CD14-positive monocyte (primary cell): ENCODE results near the gene CCL8. TPM values are rescaled to one million over a fixed set of nuclear protein-coding genes. Genes with fewer than 3 reads are reported as not detected.
A peak's percentile ranks its signal among the peaks of the same experiment; 100 is the strongest.

Source experiments
- DNase-seq, 3 donors: peaks; one replicate each; pipeline ENCODE4 v3.0.0-alpha.2; 2011 to 2022
- H2AFZ ChIP-seq: 2 replicates; pipeline ENCODE4 v1.6.0; 2012; ENCODE audit warnings: mild to moderate bottlenecking, low read depth, low read length, inconsistent platforms; ENCODE audit not compliant: insufficient read depth, poor library complexity, severe bottlenecking
- H3K27ac ChIP-seq, 2 donors: 1 replicate in 1 of 2; 2 replicates in 1 of 2; pipeline ENCODE4 v1.5.1; 2012 to 2013; ENCODE audit warnings: low read length in 2 of 2, control low read depth in 1 of 2, inconsistent platforms in 1 of 2, low read depth in 1 of 2, mild to moderate bottlenecking in 1 of 2
- H3K27me3 ChIP-seq, 2 donors: one replicate each; pipeline versions ENCODE4 v1.6.0 to v1.6.1; 2011 to 2013; ENCODE audit warnings: low read length in 2 of 2; ENCODE audit not compliant: control insufficient read depth in 2 of 2, insufficient read depth in 2 of 2
- H3K36me3 ChIP-seq, 2 donors: replicated peaks in 1 of 2; 1 replicate in 1 of 2; 2 replicates in 1 of 2; pipeline versions ENCODE4 v1.5.1 to v1.6.1; 2012 to 2013; ENCODE audit warnings: low read length in 2 of 2, control low read depth in 1 of 2, inconsistent platforms in 1 of 2, mild to moderate bottlenecking in 1 of 2; ENCODE audit not compliant: insufficient read depth in 2 of 2, control insufficient read depth in 1 of 2
- H3K4me1 ChIP-seq, 2 donors: 1 replicate in 1 of 2; 2 replicates in 1 of 2; pipeline versions ENCODE4 v1.5.1 to v1.6.1; 2012 to 2013; ENCODE audit warnings: low read length in 2 of 2, control low read depth in 1 of 2, inconsistent platforms in 1 of 2, mild to moderate bottlenecking in 1 of 2, moderate library complexity in 1 of 2; ENCODE audit not compliant: insufficient read depth in 2 of 2, control insufficient read depth in 1 of 2
- H3K4me2 ChIP-seq: replicated peaks from 2 replicates; pipeline ENCODE3; 2012; ENCODE audit warnings: low read length, moderate library complexity, mild to moderate bottlenecking; ENCODE audit not compliant: poor library complexity, severe bottlenecking; ENCODE audit errors: extremely low read depth
- H3K4me3 ChIP-seq, 3 experiments: fragments of 200-600 bp in 1 of 3; sonication (generic) in 1 of 3; replicated peaks in 1 of 3; 1 replicate in 2 of 3; 2 replicates in 1 of 3; pipeline ENCODE4 v1.5.1; 2011 to 2013; ENCODE audit warnings: low read length in 3 of 3, mild to moderate bottlenecking in 3 of 3, control low read depth in 2 of 3, low read depth in 2 of 3, inconsistent platforms in 1 of 3, moderate library complexity in 1 of 3
- H3K79me2 ChIP-seq: 2 replicates; pipeline ENCODE4 v1.6.0; 2012; ENCODE audit warnings: mild to moderate bottlenecking, control low read depth, inconsistent platforms, low read length, moderate library complexity; ENCODE audit not compliant: insufficient read depth
- H3K9ac ChIP-seq: 2 replicates; pipeline ENCODE4 v1.6.0; 2017; ENCODE audit warnings: low read length, mild to moderate bottlenecking; ENCODE audit not compliant: insufficient read depth, poor library complexity, severe bottlenecking
- H3K9me3 ChIP-seq, 2 donors: replicated peaks in 1 of 2; 1 replicate in 1 of 2; 2 replicates in 1 of 2; pipeline versions ENCODE4 v1.5.1 to v1.6.1; 2012 to 2013; ENCODE audit warnings: low read length in 2 of 2, control low read depth in 1 of 2; ENCODE audit not compliant: control insufficient read depth in 1 of 2, insufficient read depth in 1 of 2
- H4K20me1 ChIP-seq: 2 replicates; pipeline ENCODE4 v1.6.0; 2012; ENCODE audit warnings: mild to moderate bottlenecking, low read length, control low read depth, moderate library complexity; ENCODE audit not compliant: insufficient read depth
- H3K27ac Mint-ChIP-seq, 7 donors: one replicate each; pipeline ENCODE4 v1.8.0; 2020; ENCODE audit warnings: mild to moderate bottlenecking in 7 of 7, mixed read lengths in 7 of 7, moderate library complexity in 6 of 7, inconsistent platforms in 2 of 7
- H3K27me3 Mint-ChIP-seq, 3 donors: one replicate each; pipeline ENCODE4 v1.8.0; 2021 to 2022; ENCODE audit warnings: low read depth in 3 of 3, mild to moderate bottlenecking in 3 of 3, mixed read lengths in 3 of 3, moderate library complexity in 3 of 3, inconsistent platforms in 1 of 3
- H3K36me3 Mint-ChIP-seq, 2 donors: one replicate each; pipeline ENCODE4 v1.8.0; 2020; ENCODE audit warnings: mixed read lengths in 2 of 2, inconsistent platforms in 1 of 2, mild to moderate bottlenecking in 1 of 2
- H3K4me1 Mint-ChIP-seq: one replicate; pipeline ENCODE4 v1.8.0; 2020; ENCODE audit warnings: mild to moderate bottlenecking, mixed read lengths
- H3K4me3 Mint-ChIP-seq, 2 donors: one replicate each; pipeline ENCODE4 v1.8.0; 2020; ENCODE audit warnings: mild to moderate bottlenecking in 2 of 2, mixed read lengths in 2 of 2, moderate library complexity in 1 of 2
- H3K9me3 Mint-ChIP-seq, 7 donors: one replicate each; pipeline ENCODE4 v1.8.0; 2020 to 2022; ENCODE audit warnings: mixed read lengths in 7 of 7, mild to moderate bottlenecking in 6 of 7, moderate library complexity in 6 of 7, inconsistent platforms in 2 of 7
- WGBS: methylation state at CpG from one replicate; pipeline ENCODE4 v1.1.5; 2013; ENCODE audit warnings: missing lambda C conversion rate; ENCODE audit not compliant: insufficient coverage; 5-methylcytosine and 5-hydroxymethylcytosine counted together
- intact Hi-C, 2 donors: fragments of 100-400 bp; cut with micrococcal nuclease; formaldehyde crosslinking; loops; one replicate each; pipeline versions ENCODE4 v1.15.0 to v1.15.1; 2023
- polyA plus RNA-seq, 3 donors: library from polyadenylated mRNA; depleted of rRNA in 1 of 3; unstranded in 2 of 3; stranded (reverse) in 1 of 3; fragments of 300-500 nt in 2 of 3; fragments of >200 nt in 1 of 3; fragmentation: Illumina TruSeq in 2 of 3; gene quantifications; 1 replicate in 2 of 3; 2 replicates in 1 of 3; pipeline ENCODE4 v1.2.3, GENCODE V29; 2012 to 2021
- TF ChIP-seq, protein P1 (sequence below): fragments of 200-600 bp; IDR thresholded peaks from one replicate; pipeline ENCODE4 v1.8.0; 2022; ENCODE audit warnings: antibody characterized with exemption, mild to moderate bottlenecking

CCL8 gene
- polyA plus RNA-seq, 3 donors, result 0.17 to 1.3 (median 0.98) TPM

DNA sequence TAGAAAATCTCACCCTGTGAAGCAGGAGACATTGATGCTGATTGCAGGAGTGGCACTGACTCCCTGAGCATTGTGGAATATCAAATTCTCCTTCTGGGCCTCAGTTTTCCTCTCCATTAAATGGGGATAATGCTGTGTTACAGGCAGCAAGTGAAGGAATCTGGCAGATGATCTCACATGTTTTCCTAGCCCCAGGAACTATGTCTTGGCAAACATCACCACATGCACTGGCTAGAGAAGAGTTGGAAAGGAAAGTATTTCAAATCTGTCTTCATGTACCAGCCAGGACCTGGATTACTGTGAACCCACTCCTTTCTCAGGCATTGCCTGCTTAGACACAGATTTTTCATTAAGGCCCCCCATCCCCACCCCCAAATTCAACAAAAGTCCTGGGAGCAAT is 13.6 kb upstream of the CCL8 start:
- Histone ChIP-seq H4K20me1 (no peaks in the 10 kb centered on the region), H3K4me1 (peaks cover 54 to 60% of the 10 kb centered on the region in 2 donors), H2AFZ (no peak overlapping the region), H3K27ac (no peak overlapping the region), H3K9me3 (no peaks in the 10 kb centered on the region), H3K4me3 (no peak overlapping the region), H3K79me2 (no peaks in the 10 kb centered on the region), H3K27me3 (no peaks in the 10 kb centered on the region), H3K36me3 (no peaks in the 10 kb centered on the region), H3K4me2 (no peak overlapping the region), H3K9ac (no peak overlapping the region)
- Mint-ChIP-seq H3K27me3 (peaks cover 0 to 2% (median 0%) of the 10 kb centered on the region in 3 donors), H3K9me3 (no peaks in the 10 kb centered on the region), H3K27ac (no peak overlapping the region), H3K36me3 (no peaks in the 10 kb centered on the region), H3K4me3 (no peak overlapping the region), H3K4me1 (peaks cover 66% of the 10 kb centered on the region)
- intact Hi-C loops, result loop anchor here in 1 of 2 donors (2.0 to 10.0 kb wide), 3 partner anchors 53 to 63 kb away; partner anchors contain the start of gene CCL1
- no peak for DNase-seq
- TF ChIP-seq, protein P1, sequence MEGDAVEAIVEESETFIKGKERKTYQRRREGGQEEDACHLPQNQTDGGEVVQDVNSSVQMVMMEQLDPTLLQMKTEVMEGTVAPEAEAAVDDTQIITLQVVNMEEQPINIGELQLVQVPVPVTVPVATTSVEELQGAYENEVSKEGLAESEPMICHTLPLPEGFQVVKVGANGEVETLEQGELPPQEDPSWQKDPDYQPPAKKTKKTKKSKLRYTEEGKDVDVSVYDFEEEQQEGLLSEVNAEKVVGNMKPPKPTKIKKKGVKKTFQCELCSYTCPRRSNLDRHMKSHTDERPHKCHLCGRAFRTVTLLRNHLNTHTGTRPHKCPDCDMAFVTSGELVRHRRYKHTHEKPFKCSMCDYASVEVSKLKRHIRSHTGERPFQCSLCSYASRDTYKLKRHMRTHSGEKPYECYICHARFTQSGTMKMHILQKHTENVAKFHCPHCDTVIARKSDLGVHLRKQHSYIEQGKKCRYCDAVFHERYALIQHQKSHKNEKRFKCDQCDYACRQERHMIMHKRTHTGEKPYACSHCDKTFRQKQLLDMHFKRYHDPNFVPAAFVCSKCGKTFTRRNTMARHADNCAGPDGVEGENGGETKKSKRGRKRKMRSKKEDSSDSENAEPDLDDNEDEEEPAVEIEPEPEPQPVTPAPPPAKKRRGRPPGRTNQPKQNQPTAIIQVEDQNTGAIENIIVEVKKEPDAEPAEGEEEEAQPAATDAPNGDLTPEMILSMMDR, result no peak

DNA sequence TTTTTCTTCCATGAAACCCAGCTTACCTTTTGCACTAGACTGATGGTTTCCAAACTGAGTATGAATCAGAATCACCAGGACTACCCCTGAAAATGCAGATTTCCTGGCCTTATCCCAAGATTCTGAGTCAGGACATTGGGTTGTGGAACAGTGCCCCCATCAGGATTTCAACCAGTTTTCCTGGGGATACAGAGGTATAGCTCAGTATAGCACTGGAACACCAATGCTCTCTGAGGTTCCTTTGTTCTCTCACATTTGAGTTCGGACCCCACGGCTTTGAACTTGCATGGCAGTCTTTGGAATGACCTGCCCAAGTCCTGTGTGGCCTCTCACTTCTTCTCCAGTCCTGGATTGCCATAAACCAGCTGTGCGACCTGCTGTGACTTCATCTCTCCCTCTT is 12.8 kb upstream of the CCL8 start:
- TF ChIP-seq, protein P1, result no peak
- no peaks in the 10 kb centered on the region for H3K36me3 ChIP-seq
- no peaks in the 10 kb centered on the region for H3K27me3 ChIP-seq
- H3K79me2 ChIP-seq, result no peaks in the 10 kb centered on the region
- peak overlapping the region in 1 of 2 donors; percentile 77 for H3K27ac ChIP-seq
- H3K4me1 ChIP-seq, result peaks cover 49 to 54% of the 10 kb centered on the region in 2 donors
- Mint-ChIP-seq H3K27ac (peak overlapping the region; percentile 80 to 94 (median 90)), H3K4me1 (peaks cover 59% of the 10 kb centered on the region), H3K4me3 (no peak overlapping the region), H3K9me3 (no peaks in the 10 kb centered on the region), H3K27me3 (peaks cover 0 to 2% (median 0%) of the 10 kb centered on the region in 3 donors), H3K36me3 (no peaks in the 10 kb centered on the region)
- WGBS, result 75% methylated on average over 2 of the region's 3 CpGs
- peak overlapping the region in 1 of 3 experiments; percentile 34 for H3K4me3 ChIP-seq
- no peak overlapping the region for H2AFZ ChIP-seq
- H3K9me3 ChIP-seq, result no peaks in the 10 kb centered on the region
- H3K4me2 ChIP-seq, result peak overlapping the region; percentile 42
- no peaks in the 10 kb centered on the region for H4K20me1 ChIP-seq
- peak overlapping the region; percentile 11 for H3K9ac ChIP-seq
- intact Hi-C loops, result loop anchor here in 1 of 2 donors (2.0 to 10.0 kb wide), 3 partner anchors 54 to 64 kb away; partner anchors contain the start of gene CCL1
- peak in 1 of 3 donors; percentile 63 for DNase-seq
